Psoas muscle (tissue), 8 donors: ENCODE data around the gene RPL14. TPM values are rescaled to one million over a fixed set of nuclear protein-coding genes. Genes with fewer than 3 reads are reported as not detected.

ENCODE experiments used
- ATAC-seq, 4 donors: fragments of 200-7000 bp; cut with Tn5 transposase; one replicate each; pipeline ENCODE4 v1.9.1; 2020; ENCODE audit warnings: moderate library complexity in 3 of 4, mild to moderate bottlenecking in 2 of 4
- DNase-seq, 2 donors: peaks; one replicate each; pipeline ENCODE4 v3.0.0-alpha.2; 2020
- H3K27ac ChIP-seq: fragments of 200-600 bp; one replicate; pipeline ENCODE4 v1.8.0; 2022
- H3K27me3 ChIP-seq, 3 donors: fragments of 200-600 bp in 1 of 3; one replicate each; pipeline versions ENCODE4 v1.6.1 to v1.8.0; 2013 to 2022; ENCODE audit warnings: low read length in 2 of 3, mild to moderate bottlenecking in 2 of 3, moderate library complexity in 1 of 3; ENCODE audit not compliant: insufficient read depth in 3 of 3
- H3K36me3 ChIP-seq, 2 donors: fragments of 200-600 bp in 1 of 2; one replicate each; pipeline versions ENCODE4 v1.6.1 to v1.8.0; 2013 to 2022; ENCODE audit warnings: low read depth in 1 of 2, mild to moderate bottlenecking in 1 of 2, moderate library complexity in 1 of 2; ENCODE audit not compliant: insufficient read depth in 1 of 2
- H3K4me1 ChIP-seq: fragments of 200-600 bp; one replicate; pipeline ENCODE4 v1.8.0; 2022
- H3K4me3 ChIP-seq: fragments of 200-600 bp; one replicate; pipeline ENCODE4 v1.8.0; 2022; ENCODE audit warnings: mild to moderate bottlenecking
- H3K9me3 ChIP-seq: fragments of 200-600 bp; one replicate; pipeline ENCODE4 v1.8.0; 2022
- CTCF ChIP-seq: fragments of 200-600 bp; IDR thresholded peaks from one replicate; pipeline ENCODE4 v1.8.0; 2022; ENCODE audit warnings: antibody characterized with exemption
- WGBS, 3 donors: extraction: QIAGEN DNeasy Blood & Tissue Kit; methylation state at CpG; one replicate each; pipeline versions ENCODE4 v1.1.6 to v1.1.7; 2013; 5-methylcytosine and 5-hydroxymethylcytosine counted together
- intact Hi-C, 2 donors: fragments of 100-400 bp; cut with DNase I; formaldehyde crosslinking; loops; one replicate each; pipeline versions ENCODE4 v1.11.0 to v1.14.2; 2022
- polyA plus RNA-seq, 3 donors: library from polyadenylated mRNA; stranded (reverse); fragments of 200-250 nt; gene quantifications; one replicate each; pipeline ENCODE4 v1.2.3, GENCODE V29; 2013
- total RNA-seq, 4 donors: library from RNA; stranded (reverse); fragmentation: NEBNext Ultra II Directional in 2 of 4; extraction: Animal tissue kit (Norgen Biotek cat#: 25700) in 2 of 4; gene quantifications; one replicate each; pipeline versions ENCODE4 v1.2.1 to v1.2.4, GENCODE V29; 2021 to 2023
- donor health status: healthy with polysubstance abuse.
- donor health status: DM: no; HTN: no; CAD: no; lungs with moderate emphysema.
- donor health status: Bipolar disorder and iron deficiency.
- donor health status: healthy.
- donor health status: DM: yes; HTN: yes; CAD: no.
- donor health status: DM: no; HTN: no; CAD: no.
- donor health status: DM: no; HTN: no; CAD: no.
- donor health status: DM: yes; HTN: yes; CAD: no.

RPL14 gene
- total and polyA plus RNA-seq, 7 donors = 997 to 1,819 (median 1,323) TPM

GRCh38 chr3:40452876-40453730 is 4.0 kb upstream of the RPL14 start:
- peak overlapping the region; percentile 94 for H3K27ac ChIP-seq
- peaks cover 0 to 34% of the 10 kb centered on the region in 2 donors for H3K36me3 ChIP-seq
- H3K27me3 ChIP-seq = no peaks in the 10 kb centered on the region
- DNase-seq (peak; percentile 97 to 99), ATAC-seq (peak; percentile 94 to 97 (median 96))
- H3K9me3 ChIP-seq = no peaks in the 10 kb centered on the region
- peaks cover 24% of the 10 kb centered on the region for H3K4me1 ChIP-seq
- TF ChIP-seq CTCF = no peak
- WGBS, 3 donors = 0% methylated on average over 40 to 41 of the region's 41 CpGs
- intact Hi-C loops = loop anchor here (1.0 to 10.0 kb wide), 6 partner anchors 69 to 1432 kb away; partner anchors contain the start of gene ZNF621 (in 2 of the 2)
- H3K4me3 ChIP-seq = peak overlapping the region; percentile 77

DNA sequence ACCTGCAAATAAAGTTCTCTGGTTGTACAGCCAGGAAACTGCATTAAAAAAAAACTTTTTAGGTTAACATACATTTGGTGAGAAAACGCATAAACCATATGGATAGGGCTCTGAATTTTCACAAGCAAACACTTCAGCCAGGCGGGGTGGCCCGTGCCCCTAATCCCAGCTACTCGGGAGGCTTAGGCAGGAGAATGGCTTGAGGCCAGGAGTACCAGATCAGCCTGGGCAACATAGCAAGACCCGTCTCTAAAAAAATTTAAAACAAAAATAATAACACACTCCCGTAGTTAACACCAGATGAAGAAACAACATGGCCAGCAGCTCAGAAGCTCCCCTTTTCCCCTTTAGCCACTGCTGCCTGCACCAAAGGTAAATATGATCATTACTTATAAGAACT is 3.2 kb upstream of the RPL14 start:
- Histone ChIP-seq H3K36me3 (peaks cover 0 to 34% of the 10 kb centered on the region in 2 donors), H3K27ac (peak overlapping the region; percentile 94), H3K9me3 (no peaks in the 10 kb centered on the region), H3K27me3 (no peaks in the 10 kb centered on the region), H3K4me3 (peak overlapping the region; percentile 77), H3K4me1 (peaks cover 32% of the 10 kb centered on the region)
- DNase-seq (no peak), ATAC-seq (no peak)
- WGBS, 3 donors = 24 to 29% (median 27%) methylated on average over 6 of the region's 6 CpGs
- TF ChIP-seq CTCF = no peak
- intact Hi-C loops = loop anchor here (1.0 to 10.0 kb wide), 6 partner anchors 68 to 1431 kb away; partner anchors contain the start of gene ZNF621 (in 2 of the 2)

GRCh38 chr3:40455328-40455727 is 1.8 kb upstream of the RPL14 start:
- H3K9me3 ChIP-seq = no peaks in the 10 kb centered on the region
- 80 to 83% (median 83%) methylated on average over 4 of the region's 4 CpGs for WGBS, 3 donors
- peaks cover 0 to 34% of the 10 kb centered on the region in 2 donors for H3K36me3 ChIP-seq
- no peak overlapping the region for H3K4me3 ChIP-seq
- DNase-seq = no peak
- TF ChIP-seq CTCF = no peak
- intact Hi-C loops = loop anchor here in 1 of 2 donors (10.0 kb wide), 1 partner anchor 1429 kb away; no protein-coding TSS in a partner anchor
- H3K4me1 ChIP-seq = peaks cover 37% of the 10 kb centered on the region
- no peak overlapping the region for H3K27ac ChIP-seq
- ATAC-seq = no peak
- H3K27me3 ChIP-seq = no peaks in the 10 kb centered on the region

DNA sequence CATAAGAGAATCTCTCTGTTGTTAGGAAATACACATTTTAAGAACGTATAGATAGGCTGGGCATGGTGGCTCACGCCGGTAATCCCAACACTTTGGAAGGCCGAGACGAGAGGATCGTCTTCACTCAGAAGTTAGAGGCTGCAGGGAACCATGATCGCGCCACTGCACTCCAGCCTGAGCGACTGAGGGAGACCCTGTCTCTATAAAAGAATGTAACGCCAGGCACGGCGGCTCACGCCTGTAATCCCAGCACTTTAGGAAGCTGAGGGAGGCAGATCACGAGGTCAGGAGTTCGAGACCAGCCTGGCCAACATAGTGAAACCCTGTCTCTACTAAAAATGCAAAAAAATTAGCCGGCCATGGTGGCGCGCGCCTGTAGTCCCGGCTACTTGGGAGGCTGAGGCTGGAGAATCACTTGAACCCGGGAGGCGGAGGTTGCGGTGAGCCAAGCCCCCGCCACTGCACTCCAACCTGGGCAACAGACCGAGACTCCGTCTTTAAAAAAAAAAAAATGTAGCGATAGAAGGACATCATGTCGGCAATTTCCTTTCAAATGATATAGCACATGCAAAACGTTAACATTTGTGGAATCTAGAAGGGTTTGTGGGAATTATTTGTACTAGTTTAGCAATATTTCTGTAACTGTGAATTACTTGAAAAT is 730 bp upstream of the RPL14 start:
- Histone ChIP-seq H3K9me3 (no peaks in the 10 kb centered on the region), H3K4me3 (peak overlapping the region; percentile 91), H3K27me3 (no peaks in the 10 kb centered on the region), H3K4me1 (peaks cover 37% of the 10 kb centered on the region), H3K27ac (peak overlapping the region; percentile 93), H3K36me3 (peaks cover 0 to 36% of the 10 kb centered on the region in 2 donors)
- ATAC-seq = no peak
- TF ChIP-seq CTCF = no peak
- no peak for DNase-seq
- WGBS, 3 donors = 49 to 53% (median 52%) methylated on average over 29 of the region's 29 CpGs
- intact Hi-C loops = loop anchor here in 1 of 2 donors (10.0 kb wide), 1 partner anchor 1428 kb away; no protein-coding TSS in a partner anchor
